NCI-H2029 (cell line): ENCODE measurements around the gene TSNAX.
A peak's percentile ranks its signal among the peaks of the same experiment; 100 is the strongest.
"Not testable (repeated sequence)": the region's sequence is repeated elsewhere in the genome, so short reads cannot be mapped to it uniquely, and the experiment has no call there.

Experiments
- DNase-seq: peaks from one replicate; lab custom pipeline; 2025; lab: John Stamatoyannopoulos, UW

The TSNAX gene, protein sequence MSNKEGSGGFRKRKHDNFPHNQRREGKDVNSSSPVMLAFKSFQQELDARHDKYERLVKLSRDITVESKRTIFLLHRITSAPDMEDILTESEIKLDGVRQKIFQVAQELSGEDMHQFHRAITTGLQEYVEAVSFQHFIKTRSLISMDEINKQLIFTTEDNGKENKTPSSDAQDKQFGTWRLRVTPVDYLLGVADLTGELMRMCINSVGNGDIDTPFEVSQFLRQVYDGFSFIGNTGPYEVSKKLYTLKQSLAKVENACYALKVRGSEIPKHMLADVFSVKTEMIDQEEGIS

DNA sequence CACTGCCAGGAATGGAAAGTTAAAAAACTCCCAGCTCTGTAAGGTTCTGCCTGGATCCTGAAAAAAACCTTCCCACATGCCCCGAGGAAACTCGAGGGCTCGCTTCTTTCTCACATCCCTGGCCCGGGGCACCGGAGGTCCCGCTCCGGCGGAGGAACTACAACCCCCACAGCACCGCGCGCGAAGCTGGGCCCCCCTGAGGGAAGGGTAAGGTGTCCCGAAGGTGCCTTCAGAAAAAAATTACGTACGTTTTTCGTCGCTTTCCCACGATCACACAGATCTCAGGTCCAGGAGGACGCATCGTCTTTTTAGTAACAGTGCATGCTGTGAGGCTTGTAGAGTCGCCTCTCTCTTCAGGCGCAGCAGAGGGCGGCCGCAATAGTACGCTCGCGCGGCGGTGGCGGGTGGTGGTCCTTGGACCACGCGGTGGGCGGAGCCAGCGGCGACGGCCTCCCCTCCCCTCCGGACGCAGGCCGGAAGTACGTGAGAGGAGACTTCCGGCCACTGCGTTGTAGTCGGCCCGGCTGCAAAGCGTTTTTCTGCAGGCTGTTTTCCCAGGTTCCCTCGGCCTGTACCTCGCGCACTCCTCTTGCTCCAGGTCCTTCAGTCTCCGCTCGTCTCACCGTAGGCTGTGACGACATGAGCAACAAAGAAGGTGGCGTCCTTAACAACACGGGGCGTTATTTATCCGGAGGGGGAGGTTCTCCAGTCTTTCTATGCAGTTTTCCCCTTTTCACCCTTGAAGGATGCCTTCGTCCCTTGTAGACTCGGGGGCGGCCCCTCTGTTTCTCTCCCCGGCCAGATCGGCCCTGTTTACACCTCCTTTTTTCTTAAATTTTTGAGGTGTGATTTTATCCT, at the start of gene TSNAX:
Gene TSNAX (plus strand): TSS at position 498 of the 858 bp plus-strand sequence. CDS start 142 bp downstream, at position 640.
- peak; percentile 85 for DNase-seq

DNA sequence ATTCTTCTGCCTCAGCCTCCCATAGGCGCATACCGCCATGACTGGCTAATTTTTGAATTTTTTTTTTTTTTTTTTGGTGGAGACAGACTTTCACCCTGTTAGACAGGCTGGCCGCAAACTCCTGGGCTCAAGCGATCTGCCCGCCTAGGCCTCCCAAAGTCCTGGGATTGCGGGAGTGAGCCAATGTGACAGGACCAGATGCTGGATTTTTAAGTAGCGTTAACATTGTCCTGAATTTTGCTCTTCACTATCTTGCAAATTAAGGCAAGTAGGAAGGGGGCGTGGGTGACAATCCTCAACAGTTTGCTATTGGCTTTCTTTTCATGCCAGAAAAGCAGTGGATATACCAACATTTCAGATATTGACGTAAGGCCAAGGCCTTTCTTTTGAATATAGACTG, 49.7 kb upstream of the TSNAX start:
- no peak for DNase-seq

DNA sequence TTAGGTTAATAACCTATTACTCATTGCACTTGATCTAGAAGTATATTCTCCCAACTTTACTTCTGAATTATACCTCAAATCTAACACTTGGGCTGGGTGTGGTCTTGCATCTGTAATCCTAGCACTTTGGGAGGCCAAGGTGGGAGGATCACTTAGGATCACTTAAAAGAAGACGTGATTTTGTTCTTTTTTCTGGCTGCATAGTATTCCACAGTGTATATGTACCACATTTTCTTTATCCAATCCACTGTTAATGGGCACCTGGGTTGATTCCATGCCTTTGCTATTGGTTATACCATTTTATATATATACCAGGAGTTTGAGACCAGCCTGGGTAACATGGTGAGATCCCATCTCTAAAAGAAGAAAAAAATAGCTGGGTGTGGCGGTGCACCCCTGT, 48.5 kb upstream of the TSNAX start:
- no peak for DNase-seq

DNA sequence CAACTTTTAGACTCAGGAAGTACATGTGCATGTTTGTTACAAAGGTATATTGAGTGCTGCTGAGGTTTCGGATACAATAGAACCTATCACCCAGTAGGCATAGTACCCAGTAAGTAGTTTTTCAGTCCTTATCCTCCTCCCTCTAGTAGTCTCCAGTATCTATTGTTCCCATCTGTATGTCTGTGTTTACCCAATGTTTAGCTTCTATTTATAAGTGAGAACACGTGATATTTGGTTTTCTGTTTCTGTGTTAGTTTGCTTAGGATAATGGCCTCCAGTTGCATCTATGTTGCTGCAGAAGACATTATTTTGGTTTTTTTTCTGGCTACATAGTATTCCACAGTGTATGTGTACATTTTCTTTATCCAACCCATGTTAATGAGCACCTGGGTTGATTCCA, 47.2 kb upstream of the TSNAX start:
- no peak for DNase-seq

DNA sequence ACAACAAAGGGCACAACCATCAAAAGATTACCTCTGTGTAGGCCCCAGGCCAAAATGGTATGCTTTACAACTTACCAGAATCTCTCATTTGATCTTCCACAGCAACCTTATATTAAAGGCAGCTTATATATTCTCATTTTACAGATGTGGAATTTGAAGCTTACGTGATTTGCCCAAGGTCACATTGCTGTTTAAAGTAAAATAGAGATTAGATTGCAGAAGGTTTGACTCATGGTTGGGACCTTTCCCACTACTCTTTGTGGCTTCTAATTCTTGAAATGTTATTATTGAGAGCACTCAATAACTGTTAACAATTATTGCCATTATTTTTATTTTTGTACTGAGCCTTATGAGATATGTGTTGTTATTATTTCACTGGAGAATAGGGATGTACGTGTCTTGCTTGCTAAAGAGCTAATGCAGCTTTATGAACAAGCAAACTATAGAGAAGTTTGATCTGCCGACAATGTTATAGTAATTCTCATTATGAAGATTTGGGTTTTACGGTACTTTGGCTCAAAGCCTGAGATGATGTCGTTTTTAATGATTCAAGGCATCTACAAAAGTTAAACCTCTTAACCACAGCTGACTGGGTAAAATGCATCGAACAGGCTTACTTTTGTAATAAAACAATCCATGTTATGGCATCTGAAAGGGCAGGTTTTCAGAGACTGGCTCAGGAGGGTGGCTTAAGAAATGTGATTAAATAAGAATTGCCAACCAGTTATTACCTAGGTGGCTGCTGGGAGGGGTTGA, 43.3 kb upstream of the TSNAX start:
- DNase-seq = no peak

DNA sequence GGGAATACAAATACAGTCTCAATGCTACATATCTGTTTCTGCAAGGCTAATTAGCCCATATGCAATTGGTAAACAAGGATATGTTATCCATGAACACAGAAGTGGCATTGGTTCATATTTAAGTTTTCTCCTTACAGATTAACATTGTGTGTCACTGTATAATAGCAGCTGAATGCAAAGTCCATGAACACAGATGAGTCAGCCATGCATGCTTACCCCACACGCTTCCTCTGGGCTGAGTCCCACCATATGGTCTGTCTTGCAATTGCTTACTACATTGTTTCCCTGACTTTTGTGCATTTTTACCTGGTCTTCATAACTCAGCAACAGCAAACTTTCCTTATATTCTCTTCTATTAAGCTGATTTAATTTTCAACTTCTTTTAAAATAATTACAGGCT, 41.5 kb upstream of the TSNAX start:
- DNase-seq = no peak

DNA sequence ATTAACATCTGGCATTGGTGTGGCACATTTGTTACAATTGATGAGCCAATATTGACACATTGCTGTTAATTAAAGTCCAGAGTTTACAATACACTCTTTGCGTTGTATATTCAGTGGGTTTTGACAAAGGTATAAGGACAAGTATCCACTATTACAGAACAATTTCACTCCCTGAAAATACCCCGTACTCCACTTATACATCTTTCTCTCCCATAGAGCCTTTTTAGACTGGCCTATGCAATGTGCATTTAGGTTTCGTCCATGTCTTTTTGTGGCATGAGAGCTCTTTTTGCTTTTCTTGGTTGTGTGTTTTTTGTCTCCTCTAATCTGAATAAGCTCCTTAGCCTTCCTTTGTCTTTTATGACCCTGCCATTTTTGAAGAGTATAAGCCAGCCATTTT, 40.6 kb upstream of the TSNAX start:
- no peak for DNase-seq

DNA sequence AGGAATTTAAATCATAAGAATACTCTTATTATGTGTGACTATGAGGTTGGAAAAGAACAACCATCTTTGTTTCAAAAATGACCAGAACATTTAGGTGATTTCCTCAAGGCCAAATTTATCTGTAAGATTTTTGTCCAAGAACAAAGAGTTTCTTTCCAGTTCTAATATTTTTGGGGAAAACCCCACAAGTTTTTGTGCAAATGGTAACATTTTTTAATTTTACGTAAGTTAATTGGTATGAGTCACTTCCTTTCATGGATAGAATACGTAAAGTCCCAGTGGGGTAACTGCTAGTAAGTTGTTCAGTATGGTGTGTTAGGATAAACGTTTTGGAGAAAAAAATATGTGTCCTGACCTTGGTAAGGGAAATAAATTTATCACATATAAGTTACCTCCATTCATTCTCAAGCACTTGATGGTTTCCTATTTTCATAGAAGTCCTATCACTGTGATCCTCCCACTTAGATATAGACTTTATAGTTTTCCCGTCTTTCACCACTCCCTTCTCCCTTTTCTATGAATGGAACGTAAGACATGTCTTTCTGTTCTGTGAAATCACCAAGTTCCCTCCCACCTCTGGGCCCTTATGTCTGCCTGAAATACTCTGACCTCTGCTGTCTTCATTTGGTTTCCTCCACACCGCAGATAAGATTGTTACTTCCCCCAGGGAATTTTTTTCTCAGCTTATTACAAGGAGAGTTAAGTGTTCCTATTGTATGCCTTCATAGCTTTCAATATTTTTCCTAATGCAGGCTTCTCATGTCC, 34.9 kb upstream of the TSNAX start:
- DNase-seq = no peak

DNA sequence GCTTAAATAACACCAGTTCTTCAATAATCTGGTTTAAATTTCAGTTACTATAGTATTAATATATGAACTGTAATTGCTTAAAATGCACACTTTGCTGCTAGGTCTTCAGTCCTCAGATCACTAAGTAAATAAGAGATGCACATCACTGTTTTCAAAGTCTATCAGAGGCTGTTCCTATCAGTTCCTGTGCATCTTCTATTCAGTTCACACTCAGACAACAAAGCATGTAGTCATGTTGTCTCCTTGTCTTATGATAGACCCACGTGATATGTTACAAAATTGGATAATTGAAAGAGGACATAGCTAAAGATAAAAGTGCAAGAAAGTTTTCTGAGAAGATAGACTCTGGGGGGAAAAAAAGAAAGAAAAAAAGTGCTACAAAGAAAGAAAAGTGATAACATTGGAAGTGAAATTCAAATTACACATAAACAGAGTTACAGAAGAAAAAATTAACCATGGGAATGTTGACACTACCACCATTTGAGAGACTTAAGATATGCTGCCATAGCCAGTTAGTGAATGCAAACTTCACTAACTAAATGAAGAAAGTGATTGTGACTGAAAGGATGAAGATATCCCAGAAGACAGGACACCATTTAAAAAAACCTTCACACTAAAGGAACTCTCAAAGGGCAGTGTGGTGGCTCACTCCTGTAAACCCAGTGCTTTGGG, 33.9 kb upstream of the TSNAX start:
- no peak for DNase-seq

DNA sequence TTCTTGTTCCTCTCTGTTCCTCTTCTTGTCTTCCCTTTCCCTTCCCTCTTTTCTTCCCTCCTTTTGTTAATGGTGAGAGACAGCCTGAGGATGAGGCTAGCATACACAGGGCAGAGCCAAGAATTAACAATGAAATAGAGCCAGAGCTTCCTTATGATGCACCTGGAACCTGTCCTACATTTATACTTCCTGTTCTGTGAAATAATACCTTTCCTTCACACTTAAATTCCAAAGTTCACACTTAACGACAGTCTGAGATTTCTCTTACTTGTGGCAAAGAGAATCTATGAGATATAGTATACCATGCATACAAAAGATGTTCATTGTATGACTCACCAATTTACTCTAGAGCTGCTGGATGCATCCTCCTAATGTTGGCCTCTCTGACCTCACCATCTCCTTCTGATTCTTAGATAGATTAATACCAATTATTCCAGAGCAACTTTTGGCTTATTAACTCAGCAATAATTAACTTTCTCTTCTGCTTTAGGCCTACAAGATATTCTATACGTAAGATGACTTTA, 30.8 kb upstream of the TSNAX start:
- no peak for DNase-seq

DNA sequence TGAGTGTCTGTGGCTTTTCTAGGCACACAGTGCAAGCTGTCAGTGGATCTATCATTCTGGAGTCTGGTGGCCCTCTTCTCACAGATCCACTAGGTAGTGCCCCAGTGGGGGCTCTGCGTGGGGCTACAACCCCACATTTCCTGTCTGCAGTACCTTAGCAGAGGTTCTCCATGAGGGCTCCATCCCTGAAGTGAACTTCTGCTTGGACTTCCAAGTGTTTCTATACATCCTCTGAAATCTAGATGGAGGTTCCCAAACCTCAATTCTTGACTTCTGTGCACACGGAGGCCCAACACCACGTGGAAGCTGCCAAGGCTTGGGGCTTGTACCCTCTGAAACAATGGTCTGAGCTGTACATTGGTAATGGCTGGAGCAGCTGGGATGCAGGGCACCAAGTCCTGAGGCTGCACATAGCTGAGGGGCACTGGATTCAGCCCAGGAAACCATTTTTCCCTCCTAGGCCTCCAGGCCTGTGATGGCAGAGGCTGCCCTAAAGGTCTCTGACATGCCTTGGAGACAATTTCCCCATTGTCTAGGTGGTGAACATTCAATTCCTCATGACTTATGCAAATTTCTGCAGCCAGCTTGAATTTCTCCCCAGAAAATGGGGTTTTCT, 29.2 kb upstream of the TSNAX start:
- no peak for DNase-seq

DNA sequence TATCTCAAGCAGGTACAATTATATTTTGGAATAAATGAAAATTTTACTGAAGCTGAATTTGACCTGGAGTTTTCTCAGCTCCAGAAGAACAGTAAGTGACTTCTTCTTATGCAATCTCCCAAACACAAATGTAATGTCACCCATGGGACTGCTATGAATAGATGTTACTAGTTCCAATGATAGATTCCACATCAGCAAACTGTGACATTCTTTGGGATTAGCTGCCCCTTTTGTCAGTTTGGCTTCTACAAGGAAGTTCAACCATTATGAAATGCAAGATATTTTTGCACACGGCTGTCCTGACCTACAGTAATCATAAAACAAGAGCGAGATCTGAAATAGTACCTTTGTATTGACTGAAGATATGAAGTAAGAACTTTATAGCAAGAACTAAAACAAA, 27.8 kb upstream of the TSNAX start:
- DNase-seq = no peak

DNA sequence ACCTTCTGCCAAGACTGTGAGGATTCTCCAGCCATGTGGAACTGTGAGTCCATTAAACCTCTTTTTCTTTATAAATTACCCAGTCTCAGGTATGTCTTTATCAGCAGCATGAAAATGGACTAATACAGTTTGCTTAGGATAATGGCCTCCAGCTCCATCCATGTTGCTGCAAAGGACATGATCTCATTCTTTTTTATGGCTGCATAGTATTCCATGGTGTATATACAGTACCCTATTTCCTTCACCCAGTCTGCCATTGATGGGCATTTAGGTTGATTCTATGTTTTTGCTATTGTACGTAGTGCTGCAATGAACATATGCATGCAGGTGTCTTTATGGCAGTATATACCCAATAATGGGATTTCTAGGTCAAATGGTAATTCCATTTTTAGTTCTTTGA, 25.3 kb upstream of the TSNAX start:
- not testable (repeated sequence) for DNase-seq

DNA sequence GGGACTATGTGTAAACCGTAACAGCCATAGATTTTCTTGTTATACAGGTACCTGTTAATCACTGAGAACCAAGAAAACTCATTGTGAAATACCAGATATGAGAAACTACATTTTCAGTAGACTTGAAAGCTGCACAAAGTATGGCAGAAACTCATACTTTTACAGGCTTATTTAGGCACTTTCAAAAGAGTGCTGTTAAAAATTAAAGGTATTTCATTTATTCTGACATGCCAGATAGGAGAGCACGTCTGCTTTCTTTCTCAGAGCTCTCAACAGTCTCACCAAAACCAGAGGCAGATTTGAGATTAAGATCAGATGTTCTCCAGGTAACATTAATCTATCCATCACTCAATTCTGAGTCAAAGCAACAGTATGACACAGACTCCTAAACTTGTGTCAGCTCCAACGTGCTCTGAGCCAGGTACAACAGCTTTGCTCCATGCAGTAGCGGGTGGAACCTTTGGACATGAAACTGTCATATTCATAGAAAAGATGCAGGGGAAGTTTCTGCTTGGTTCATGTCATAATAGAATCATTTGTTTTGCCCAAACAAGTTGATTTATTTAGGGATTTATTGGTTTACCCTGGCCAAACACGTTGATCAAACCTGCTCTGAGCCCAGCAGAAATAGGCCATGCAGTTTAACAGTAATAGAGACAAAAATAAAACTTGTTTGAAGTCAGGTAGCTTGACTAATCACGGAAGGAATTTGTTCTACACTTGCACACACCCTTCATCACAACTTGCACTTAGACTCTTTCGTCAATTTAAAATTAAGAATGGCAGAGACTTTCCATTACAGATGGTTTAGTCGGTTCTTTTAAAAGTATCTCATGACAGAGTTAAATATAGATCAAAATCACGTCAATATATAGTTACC, 20.8 kb upstream of the TSNAX start:
- DNase-seq = no peak

DNA sequence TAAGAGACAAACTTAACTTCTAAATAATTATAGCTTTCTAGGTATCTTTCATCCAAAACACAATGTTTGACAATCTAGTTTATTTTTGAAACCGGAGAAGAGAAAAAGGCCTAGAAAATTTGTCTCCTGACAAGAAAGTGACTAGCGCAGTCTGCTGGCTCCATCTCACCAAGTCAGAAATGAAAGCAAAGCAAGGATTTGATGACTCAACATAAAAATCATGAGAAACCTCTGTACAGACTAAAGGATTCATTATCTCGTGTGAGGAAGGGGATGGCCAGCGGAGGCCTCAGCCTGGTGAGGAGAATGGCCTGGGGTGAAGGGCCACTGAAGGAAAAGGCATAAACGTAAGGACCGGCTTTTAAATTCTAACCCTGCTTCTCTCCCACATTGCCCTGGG, 20.0 kb upstream of the TSNAX start:
- DNase-seq = no peak

DNA sequence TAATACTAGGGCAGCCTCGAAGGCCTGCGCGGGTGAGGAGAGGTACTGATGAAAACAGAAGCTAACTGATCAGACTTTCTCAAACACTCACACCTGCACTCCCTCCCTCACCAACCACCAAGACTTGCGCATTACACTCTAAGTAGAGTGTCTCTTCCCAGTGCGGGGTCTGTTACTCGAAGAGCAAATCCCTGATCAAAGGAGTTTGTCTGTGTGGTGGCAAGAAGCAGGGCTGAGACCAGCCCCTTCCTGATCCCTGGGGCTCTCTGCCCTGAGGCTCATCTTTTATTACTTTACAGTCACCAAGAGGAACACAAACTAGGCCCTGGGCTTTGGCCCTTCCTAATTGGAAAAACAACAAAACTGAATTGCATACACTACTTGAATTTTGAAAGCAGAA, 19.5 kb upstream of the TSNAX start:
- no peak for DNase-seq

DNA sequence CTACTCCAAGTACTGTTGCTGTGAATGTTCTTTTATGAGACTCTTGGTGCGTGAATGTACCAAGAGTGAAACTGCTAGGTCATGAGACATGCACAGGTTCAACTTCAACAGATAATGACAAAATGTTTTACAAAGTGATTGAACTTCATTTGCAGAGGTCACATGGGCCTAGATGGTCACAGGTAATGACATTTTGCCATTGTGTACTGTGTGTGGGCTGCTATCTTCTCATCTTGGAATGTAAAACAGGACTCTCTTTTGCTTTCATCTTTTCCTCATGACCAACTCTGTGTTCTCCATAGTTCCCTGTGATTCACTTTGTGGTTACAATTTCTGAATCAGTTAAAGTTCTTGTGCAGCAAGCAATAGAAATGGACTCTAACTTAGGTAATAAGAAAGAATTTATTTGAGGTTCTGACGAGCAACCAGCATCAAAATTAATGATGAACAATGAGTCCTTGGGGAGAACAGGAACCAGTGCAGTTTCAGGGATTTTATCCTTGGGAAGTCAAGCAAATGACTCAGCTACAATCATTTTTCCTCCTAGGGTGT, 16.2 kb upstream of the TSNAX start:
- no peak for DNase-seq

DNA sequence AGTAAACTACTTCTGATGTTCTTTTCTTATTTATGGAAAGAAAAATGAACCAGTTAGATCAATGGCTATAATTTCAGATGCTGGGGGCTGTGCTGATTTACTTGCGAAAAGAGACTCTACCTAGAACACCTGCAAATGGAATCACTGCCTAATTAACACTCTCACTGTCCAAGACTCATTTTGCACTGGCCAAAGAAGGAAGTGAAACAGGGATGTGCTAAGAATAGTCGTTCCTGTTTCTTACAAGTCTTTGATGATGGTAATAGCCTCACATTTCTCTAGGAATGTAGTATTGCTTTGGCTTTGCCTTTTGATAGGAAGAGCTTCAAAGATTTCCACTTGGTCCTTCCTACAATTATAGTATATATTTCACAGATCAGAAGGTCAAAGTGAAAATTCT, 12.7 kb upstream of the TSNAX start:
- DNase-seq = no peak

DNA sequence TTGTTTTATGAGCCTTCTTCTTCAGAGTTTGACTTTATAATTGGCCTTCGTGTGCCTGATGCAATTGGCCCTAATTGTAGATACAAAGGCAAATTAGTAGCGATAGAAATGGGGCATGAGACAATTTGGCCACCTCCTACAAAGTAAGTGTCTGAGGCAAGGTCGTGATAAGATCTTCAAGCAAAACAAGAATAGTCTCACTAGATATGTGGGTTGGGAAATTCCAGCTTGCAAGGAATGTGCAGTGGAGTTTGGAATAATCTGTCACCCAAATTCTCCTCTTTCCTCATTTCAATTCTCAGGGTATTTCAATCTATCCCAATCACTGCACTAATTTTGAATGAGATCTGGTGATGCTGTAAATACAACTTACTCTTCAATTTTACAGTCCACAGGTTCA, 11.4 kb upstream of the TSNAX start:
- no peak for DNase-seq
